HG02610 (cell line): ENCODE measurements around the gene NT5C.

Experiments used
- ATAC-seq: cut with Tn5 transposase; IDR thresholded peaks from one replicate; pipeline ENCODE4 v1.9.1; 2021; ENCODE audit warnings: mild to moderate bottlenecking, moderate library complexity; ENCODE audit not compliant: unreplicated experiment

The NT5C gene

GRCh38 chr17:75096082-75096625, 35.4 kb downstream of the NT5C start:
- ATAC-seq, result no peak

DNA sequence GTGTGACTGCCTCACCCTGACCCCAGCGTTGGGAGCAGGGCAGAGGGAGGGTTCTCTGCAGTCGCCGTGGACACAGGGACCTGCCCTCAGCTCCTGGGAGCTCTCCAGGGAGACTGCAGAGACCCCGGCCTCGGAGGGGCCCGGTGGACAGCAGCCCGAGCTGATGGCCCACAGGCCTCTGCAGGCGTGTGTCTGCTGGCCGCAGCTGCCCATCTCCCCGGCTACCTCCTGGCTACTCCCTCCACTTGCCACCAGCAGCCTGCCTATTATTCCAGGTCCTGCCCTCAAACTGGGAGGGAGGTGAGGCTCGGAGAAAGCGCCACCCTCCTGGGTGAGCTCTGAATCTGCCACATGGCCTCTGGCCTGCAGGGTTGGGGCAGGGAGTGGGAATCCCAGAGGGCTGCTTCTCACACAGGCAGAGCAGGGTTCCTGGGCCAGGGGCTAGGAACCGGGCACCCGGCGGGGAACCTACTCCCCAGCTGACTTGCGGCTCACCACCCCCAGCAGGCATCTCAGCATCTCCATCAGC, 36.6 kb downstream of the NT5C start:
- no peak for ATAC-seq

GRCh38 chr17:75093548-75094158, 37.9 kb downstream of the NT5C start:
- no peak for ATAC-seq

GRCh38 chr17:75091855-75092327, 39.7 kb downstream of the NT5C start:
- no peak for ATAC-seq

DNA sequence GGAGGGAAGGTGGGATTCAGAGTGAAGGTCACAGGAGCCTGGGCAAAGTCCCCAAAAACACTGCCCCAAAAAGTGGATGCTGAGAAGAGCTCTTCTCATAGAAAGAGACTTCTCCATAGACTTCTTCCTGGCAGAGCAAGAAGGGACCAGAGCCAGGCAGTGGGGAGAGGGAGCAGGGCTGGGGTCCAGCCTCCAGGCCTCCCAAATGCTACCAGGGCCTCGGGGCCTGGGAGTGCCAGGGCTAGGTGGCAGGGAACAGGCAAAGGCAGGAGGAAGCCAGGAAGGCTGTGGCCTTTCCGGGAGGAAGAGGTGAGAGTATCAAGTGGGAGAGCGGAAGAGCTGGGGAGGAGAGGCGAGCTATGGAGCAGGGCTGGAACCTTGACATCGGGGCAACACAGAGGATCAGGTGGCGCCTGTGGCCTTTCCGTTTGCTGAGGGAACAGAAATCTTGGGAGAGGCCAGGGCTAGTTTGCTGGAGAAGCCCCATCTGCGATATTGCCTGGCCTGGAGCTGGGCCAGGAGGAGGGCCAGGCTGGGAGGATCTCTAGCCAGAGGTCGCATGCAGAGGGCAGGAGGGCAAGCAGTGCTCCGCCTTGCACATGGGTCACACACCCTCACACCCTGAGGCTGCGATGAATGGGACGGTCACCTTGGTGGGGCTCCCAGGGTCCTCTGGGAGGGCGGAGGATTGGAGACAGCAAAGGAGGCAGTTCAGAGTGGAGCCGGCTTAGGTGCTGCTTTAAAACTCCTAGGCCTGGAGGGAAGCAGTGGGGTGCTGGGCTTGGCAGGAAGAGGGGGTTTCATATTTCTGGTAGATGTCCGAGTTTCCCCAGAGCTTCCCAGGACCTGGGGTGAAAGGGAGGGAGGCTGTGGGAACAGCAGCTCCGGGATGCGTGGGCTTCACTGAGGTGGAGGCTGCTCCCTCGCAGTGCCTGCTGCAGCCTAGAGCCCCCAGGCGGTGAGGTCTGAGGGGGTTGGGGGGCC, 40.4 kb downstream of the NT5C start:
- no peak for ATAC-seq

- no peak for ATAC-seq
Observed at GRCh38 chr17:75088465-75089417, 42.8 kb downstream of the NT5C start.

DNA sequence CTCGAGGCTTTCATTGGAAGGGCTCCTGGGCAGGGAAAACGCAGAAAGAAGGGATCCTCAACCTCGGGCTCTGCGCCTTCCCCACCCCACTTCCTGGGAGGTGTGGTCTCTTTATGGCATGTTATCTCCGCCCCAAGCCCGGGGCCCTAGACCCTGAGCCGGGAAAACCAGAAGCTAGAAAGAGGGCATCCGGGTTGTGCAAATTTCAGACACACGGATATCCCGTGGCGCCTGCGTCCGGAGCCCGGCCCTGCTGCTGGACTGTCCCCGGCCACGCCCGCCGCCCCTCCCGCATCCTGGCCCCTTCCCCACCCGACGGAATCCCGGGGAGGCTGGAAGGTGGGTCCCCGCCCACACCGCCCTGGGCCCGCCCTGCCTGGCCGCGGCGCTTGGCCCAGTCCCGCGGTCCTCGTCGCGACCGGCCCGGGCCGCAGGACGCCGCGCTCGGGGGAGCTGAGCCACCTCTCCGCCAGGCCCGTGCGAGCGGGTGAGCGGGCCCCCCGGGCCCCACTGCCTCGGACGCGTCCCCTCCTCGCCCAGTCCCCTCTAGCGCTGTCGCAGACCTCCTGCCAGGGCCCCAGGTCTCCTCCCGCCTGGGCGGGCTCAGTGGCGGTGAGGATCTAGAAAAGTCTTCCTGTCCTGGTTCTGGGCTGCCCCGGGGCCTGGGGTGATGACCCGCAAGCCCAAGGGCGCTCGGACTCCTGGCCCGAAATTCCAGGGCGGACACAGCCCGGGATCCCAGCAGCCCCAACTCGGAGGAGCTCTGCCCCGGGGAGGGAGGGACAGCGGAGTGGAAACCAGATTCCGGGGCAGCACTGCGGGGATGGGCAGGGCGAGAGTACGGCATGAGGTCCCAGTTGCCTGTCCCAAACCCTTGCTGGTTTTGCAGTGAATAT, 43.7 kb downstream of the NT5C start, which contains the start of gene SLC16A5:
Gene SLC16A5 (plus strand): TSS at position 397 of the 896 bp plus-strand sequence. CDS start 5,683 bp downstream, outside the sequence.
- no peak for ATAC-seq

GRCh38 chr17:75087182-75087557, 44.4 kb downstream of the NT5C start:
- ATAC-seq, result no peak

GRCh38 chr17:75086496-75087181, 44.9 kb downstream of the NT5C start:
- no peak for ATAC-seq

DNA sequence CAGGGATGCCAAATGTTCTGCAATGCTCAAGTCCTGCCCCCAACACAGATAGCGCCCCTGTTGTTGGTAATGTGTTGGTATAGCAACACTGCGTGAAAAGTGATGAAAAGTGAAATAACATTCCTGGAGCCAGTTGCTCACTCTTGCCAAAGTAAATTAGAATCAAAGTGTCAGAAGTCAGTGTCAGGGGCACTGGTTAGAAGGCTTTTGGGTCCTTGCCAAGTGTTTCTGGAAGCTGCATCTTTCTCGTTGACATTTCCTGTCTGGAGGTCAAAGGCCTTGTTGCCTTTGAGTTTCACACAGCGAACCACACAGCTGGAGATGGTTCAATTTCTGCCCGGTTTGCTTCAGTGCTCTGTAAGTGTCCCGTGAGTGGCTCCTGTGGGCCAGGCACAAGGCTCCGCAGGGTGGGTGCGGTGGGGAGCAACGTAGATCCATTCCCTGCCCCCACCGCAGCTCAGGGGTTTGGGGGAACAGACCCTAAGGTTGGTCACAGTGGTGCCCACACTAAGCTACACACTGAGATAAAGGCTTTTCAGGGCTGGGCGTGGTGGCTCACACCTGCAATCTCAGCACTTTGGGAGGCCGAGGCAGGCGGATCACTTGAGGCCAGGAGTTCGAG, 47.4 kb downstream of the NT5C start:
- no peak for ATAC-seq

GRCh38 chr17:75082683-75083082, 48.9 kb downstream of the NT5C start:
- no peak for ATAC-seq

- no peak for ATAC-seq
Observed at GRCh38 chr17:75081611-75082540, 49.7 kb downstream of the NT5C start.
